Spleen (tissue), 11 donors: ENCODE results near the gene PCF11. TPM values are rescaled to one million over a fixed set of nuclear protein-coding genes. Genes with fewer than 3 reads are reported as not detected.
A peak's percentile ranks its signal among the peaks of the same experiment; 100 is the strongest.

ENCODE experiments used
- DNase-seq: peaks from one replicate; pipeline ENCODE4 v3.0.0-alpha.2; 2020
- H3K27ac ChIP-seq, 8 donors: fragments of 200-600 bp; sonication (generic) in 7 of 8; 1 replicate in 4 of 8; 2 replicates in 4 of 8; pipeline versions ENCODE4 v1.5.0 to v1.8.0; 2016 to 2021; ENCODE audit warnings: inconsistent platforms in 4 of 8, mild to moderate bottlenecking in 4 of 8, moderate library complexity in 1 of 8
- H3K27me3 ChIP-seq, 7 donors: fragments of 200-600 bp; sonication (generic) in 6 of 7; replicated peaks in 1 of 7; 1 replicate in 4 of 7; 2 replicates in 3 of 7; pipeline versions ENCODE4 v1.5.0 to v1.8.0; 2016 to 2021; ENCODE audit warnings: inconsistent platforms in 3 of 7, mild to moderate bottlenecking in 1 of 7
- H3K36me3 ChIP-seq, 6 donors: fragments of 200-600 bp; sonication (generic) in 5 of 6; 1 replicate in 4 of 6; 2 replicates in 2 of 6; pipeline versions ENCODE4 v1.5.0 to v1.8.0; 2016 to 2021; ENCODE audit warnings: inconsistent platforms in 2 of 6
- H3K4me1 ChIP-seq, 6 donors: fragments of 200-600 bp; sonication (generic) in 5 of 6; 1 replicate in 3 of 6; 2 replicates in 3 of 6; pipeline versions ENCODE4 v1.5.0 to v1.8.0; 2016 to 2021; ENCODE audit warnings: inconsistent platforms in 3 of 6
- H3K4me3 ChIP-seq, 8 donors: fragments of 200-600 bp; sonication (generic) in 7 of 8; 1 replicate in 4 of 8; 2 replicates in 4 of 8; pipeline versions ENCODE4 v1.5.0 to v1.8.0; 2016 to 2021; ENCODE audit warnings: inconsistent platforms in 4 of 8, mild to moderate bottlenecking in 4 of 8, moderate library complexity in 2 of 8
- H3K9me3 ChIP-seq, 8 donors: fragments of 200-600 bp; sonication (generic) in 7 of 8; 1 replicate in 4 of 8; 2 replicates in 4 of 8; pipeline versions ENCODE4 v1.5.0 to v1.8.0; 2016 to 2021; ENCODE audit warnings: inconsistent platforms in 4 of 8
- CTCF ChIP-seq, 11 experiments: fragments of 200-600 bp in 7 of 11; fragments of 450-650 bp in 4 of 11; sonication (generic) in 4 of 11; IDR thresholded peaks in 8 of 11; conservative IDR thresholded peaks in 3 of 11; 1 replicate in 7 of 11; 2 replicates in 4 of 11; pipeline versions ENCODE4 v1.4.0 to v1.8.0; 2016 to 2021; ENCODE audit warnings: antibody characterized with exemption in 11 of 11, inconsistent platforms in 4 of 11, mild to moderate bottlenecking in 1 of 11
- POLR2A ChIP-seq, 3 donors: fragments of 450-650 bp; IDR thresholded peaks; one replicate each; pipeline ENCODE4 v1.5.1; 2017; ENCODE audit warnings: antibody characterized with exemption in 3 of 3, mild to moderate bottlenecking in 1 of 3
- POLR2AphosphoS5 ChIP-seq, 3 donors: sonication (generic); formaldehyde crosslinking; IDR thresholded peaks; one replicate each; pipeline ENCODE4 v1.5.1; 2017; ENCODE audit warnings: antibody characterized with exemption in 3 of 3
- WGBS, 5 donors: extraction: QIAGEN DNeasy Blood & Tissue Kit in 3 of 5; methylation state at CpG; one replicate each; pipeline versions ENCODE4 v1.1.5 to v1.1.7; 2013 to 2018; 5-methylcytosine and 5-hydroxymethylcytosine counted together
- intact Hi-C: fragments of 100-400 bp; cut with DNase I; formaldehyde crosslinking; loops from one replicate; pipeline ENCODE4 v1.15.0; 2023; ENCODE audit warnings: low total_unique reads
- polyA plus RNA-seq, 3 donors: library from polyadenylated mRNA; stranded (reverse); fragments of 200-250 nt; gene quantifications; one replicate each; pipeline ENCODE4 v1.2.1, GENCODE V29; 2013
- total RNA-seq, 7 donors: library from RNA; depleted of rRNA in 3 of 7; stranded (reverse); fragments of >200 nt in 3 of 7; fragmentation: NEBNext Ultra II Directional in 4 of 7; extraction: Animal tissue kit (Norgen Biotek cat#: 25700) in 4 of 7; gene quantifications; one replicate each; pipeline versions ENCODE4 v1.1.0 to v1.2.1, GENCODE V29; 2016 to 2021
- donor health status: healthy with polysubstance abuse.
- donor health status: DM: no; HTN: no; CAD: no; lungs with moderate emphysema.
- donor health status: DM: no; HTN: no; CAD: no.
- donor health status: Bipolar disorder and iron deficiency.
- donor health status: healthy.
- donor health status: DM: no; HTN: no; CAD: no.
- donor health status: DM: yes; HTN: yes; CAD: no.

Gene PCF11
- total and polyA plus RNA-seq, 10 donors: 34.4 to 120 (median 88.7) TPM

DNA sequence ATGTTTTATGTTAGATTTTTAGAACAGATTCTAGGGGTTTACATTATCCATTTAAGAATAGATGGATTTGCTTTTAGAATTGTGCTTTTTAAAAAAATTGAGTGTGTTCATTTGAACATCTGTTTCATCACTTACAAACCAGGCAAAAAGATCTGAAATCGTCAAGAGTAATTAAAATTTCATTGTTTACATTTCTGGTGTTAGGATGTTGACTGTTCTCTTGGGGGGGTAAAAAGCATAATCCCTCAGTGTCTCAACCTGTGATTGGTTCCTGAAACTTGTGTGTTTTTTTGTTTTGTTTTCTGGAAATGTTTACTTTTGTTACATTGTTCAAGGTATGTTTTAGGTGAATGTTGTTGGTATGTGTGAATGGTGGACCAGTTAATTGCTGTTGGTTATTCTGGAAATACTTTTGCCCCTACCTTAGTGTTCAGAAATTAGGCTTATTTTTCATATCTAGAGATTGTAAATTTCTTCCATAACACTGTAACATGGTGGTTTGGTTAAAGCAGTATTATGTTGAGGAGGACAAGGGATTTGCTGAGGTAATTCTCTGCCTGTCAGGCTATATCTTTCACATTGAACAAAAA, 4.8 kb downstream of the PCF11 start:
- 40 to 78% (median 58%) methylated on average over 1 of the region's 1 CpG for WGBS, 5 donors
- H3K4me3 ChIP-seq: peak overlapping the region in 2 of 8 donors; percentile 0 to 90
- intact Hi-C loops: no loop called here
- peak overlapping the region in 6 of 8 donors; percentile 37 to 100 (median 100) for H3K27ac ChIP-seq
- no peaks in the 10 kb centered on the region for H3K9me3 ChIP-seq
- no peak for TF ChIP-seq CTCF (IDR thresholded peaks at IDR 0.05 in 8 of 11, conservative IDR thresholded peaks at IDR 0.05 in 3 of 11)
- no peak for TF ChIP-seq POLR2A (IDR thresholded peaks at IDR 0.05)
- TF ChIP-seq POLR2AphosphoS5 (IDR thresholded peaks at IDR 0.05): no peak
- no peaks in the 10 kb centered on the region for H3K27me3 ChIP-seq
- DNase-seq: no peak
- H3K4me1 ChIP-seq: peaks cover 39 to 76% (median 61%) of the 10 kb centered on the region in 6 donors
- peaks cover 3 to 51% (median 26%) of the 10 kb centered on the region in 6 donors for H3K36me3 ChIP-seq

DNA sequence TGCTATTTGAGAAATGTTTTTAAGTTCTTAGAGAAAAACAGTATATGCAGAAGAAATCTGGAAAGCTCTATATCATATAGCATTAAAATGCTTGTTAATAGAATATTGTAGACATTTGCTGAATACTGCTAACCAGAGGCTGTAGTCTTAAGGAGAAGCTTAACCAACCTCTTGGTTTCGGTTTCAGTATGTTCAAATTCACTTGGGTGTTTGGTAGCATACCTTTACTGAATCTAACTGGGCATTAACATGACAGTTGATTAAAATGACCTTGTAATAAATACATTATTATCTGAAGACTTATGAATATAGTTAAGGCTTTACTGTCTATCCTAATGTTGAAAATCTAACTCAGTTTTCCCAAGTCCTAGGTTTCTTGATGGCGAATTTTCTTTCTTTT, 5.4 kb downstream of the PCF11 start:
- Histone ChIP-seq H3K4me1 (peaks cover 41 to 81% (median 62%) of the 10 kb centered on the region in 6 donors), H3K4me3 (peak overlapping the region in 2 of 8 donors; percentile 0 to 90), H3K27ac (peak overlapping the region in 7 of 8 donors; percentile 33 to 100 (median 99)), H3K9me3 (no peaks in the 10 kb centered on the region), H3K36me3 (peaks cover 3 to 57% (median 32%) of the 10 kb centered on the region in 6 donors), H3K27me3 (no peaks in the 10 kb centered on the region)
- intact Hi-C loops: no loop called here
- TF ChIP-seq POLR2A (IDR thresholded peaks at IDR 0.05) (no peak), POLR2AphosphoS5 (IDR thresholded peaks at IDR 0.05) (no peak), CTCF (IDR thresholded peaks at IDR 0.05 in 8 of 11, conservative IDR thresholded peaks at IDR 0.05 in 3 of 11) (no peak)
- DNase-seq: no peak
- 59 to 75% (median 67%) methylated on average over 2 of the region's 2 CpGs for WGBS, 5 donors

DNA sequence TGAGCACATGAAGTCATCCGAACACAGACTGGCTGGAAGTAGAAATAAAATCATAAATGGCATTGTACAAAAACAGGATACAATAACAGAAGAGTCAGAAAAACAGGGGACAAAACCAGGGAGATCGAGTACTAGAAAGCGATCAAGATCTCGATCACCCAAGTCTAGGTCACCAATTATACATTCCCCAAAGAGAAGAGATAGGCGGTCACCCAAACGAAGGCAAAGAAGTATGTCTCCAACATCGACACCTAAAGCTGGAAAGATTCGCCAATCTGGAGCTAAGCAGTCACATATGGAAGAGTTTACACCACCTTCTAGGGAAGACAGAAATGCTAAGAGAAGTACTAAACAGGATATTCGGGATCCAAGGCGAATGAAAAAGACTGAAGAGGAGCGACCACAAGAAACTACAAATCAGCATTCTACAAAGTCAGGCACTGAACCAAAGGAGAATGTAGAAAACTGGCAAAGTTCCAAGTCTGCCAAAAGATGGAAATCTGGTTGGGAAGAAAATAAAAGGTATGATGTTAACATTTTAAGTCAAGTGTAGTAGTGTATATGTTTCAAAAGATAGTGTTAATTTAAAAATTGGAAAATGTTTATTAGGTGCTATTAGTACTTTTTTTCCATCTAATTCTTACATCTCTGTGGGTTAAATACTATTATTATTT, 9.4 kb downstream of the PCF11 start:
- Histone ChIP-seq H3K27ac (no peak overlapping the region), H3K4me1 (peaks cover 42 to 91% (median 61%) of the 10 kb centered on the region in 6 donors), H3K4me3 (no peak overlapping the region), H3K9me3 (no peaks in the 10 kb centered on the region), H3K27me3 (no peaks in the 10 kb centered on the region), H3K36me3 (peaks cover 3 to 85% (median 66%) of the 10 kb centered on the region in 6 donors)
- peak in 1 of 3 donors; percentile 65 for TF ChIP-seq POLR2AphosphoS5 (IDR thresholded peaks at IDR 0.05)
- no peak for TF ChIP-seq CTCF (IDR thresholded peaks at IDR 0.05 in 8 of 11, conservative IDR thresholded peaks at IDR 0.05 in 3 of 11)
- no peak for DNase-seq
- intact Hi-C loops: no loop called here
- WGBS, 5 donors: 95 to 97% (median 96%) methylated on average over 11 of the region's 11 CpGs

- 95 to 100% (median 98%) methylated on average over 5 of the region's 5 CpGs for WGBS, 5 donors
- Histone ChIP-seq H3K4me1 (peaks cover 38 to 91% (median 61%) of the 10 kb centered on the region in 6 donors), H3K36me3 (peaks cover 3 to 100% (median 81%) of the 10 kb centered on the region in 6 donors), H3K4me3 (peak overlapping the region in 1 of 8 donors; percentile 51), H3K27ac (peak overlapping the region in 1 of 8 donors; percentile 7), H3K9me3 (no peaks in the 10 kb centered on the region), H3K27me3 (no peaks in the 10 kb centered on the region)
- no peak for DNase-seq
- TF ChIP-seq CTCF (IDR thresholded peaks at IDR 0.05 in 8 of 11, conservative IDR thresholded peaks at IDR 0.05 in 3 of 11): no peak
- TF ChIP-seq POLR2AphosphoS5 (IDR thresholded peaks at IDR 0.05): peak in 1 of 3 donors; percentile 52
- intact Hi-C loops: no loop called here
Observed at GRCh38 chr11:83168756-83169155, 11.8 kb downstream of the PCF11 start.
